Measurements from ENCODE around the gene PBX3. TPM values are rescaled to one million over a fixed set of nuclear protein-coding genes. Genes with fewer than 3 reads are reported as not detected.

Gene PBX3
- total and polyA plus RNA-seq, 9 of the 15 experiments (the other 6 are each of a cell fraction or from before 2014, with no cell fraction given): 0.14 to 5.8 (median 0.92) TPM

- WGBS (ENCODE audit: insufficient coverage, low coverage, missing lambda C conversion rate): 2% methylated on average over 9 of the region's 9 CpGs
- FAIRE-seq: no peak
These were observed 202.7 kb downstream of the PBX3 start for GRCh38 chr9:125949703-125950460.

More at GRCh38 chr9:125949703-125950460, 202.7 kb downstream of the PBX3 start:
- H3K4me2 ChIP-seq (ENCODE audit: insufficient read depth, low read length): no peak overlapping the region
- H3K9me1 ChIP-seq (ENCODE audit: control insufficient read depth, insufficient read depth, low read length): no peaks in the 10 kb centered on the region
- ATAC-seq (no peak), DNase-seq (ENCODE audit: extremely low read depth in 1 of 4, low spot score in 3 of 4) (no peak)
- BruUV-seq (replicated peaks): no TSS peak
- no peaks in the 10 kb centered on the region for H4K20me1 ChIP-seq (replicated peaks; ENCODE audit: control insufficient read depth, insufficient read depth, low read length)
- intact Hi-C loops (cut with micrococcal nuclease) (no loop called here), in situ Hi-C loops (cut with MboI) (no loop called here)
- CTCF ChIA-PET (ENCODE audit: low intra/inter-chr PET ratio): no interaction called here
- no peak overlapping the region for H3K27ac ChIP-seq (ENCODE audit: extremely low read depth, low read depth, low read length)
- H3K4me1 ChIP-seq (replicated peaks in 1 of 2; ENCODE audit: control insufficient read depth in 2 of 2, insufficient read depth in 2 of 2, low read length in 2 of 2): no peaks in the 10 kb centered on the region
- no peaks in the 10 kb centered on the region for H3K9me3 ChIP-seq (replicated peaks; ENCODE audit: control insufficient read depth, insufficient read depth, low read depth, low read length)
- no peak overlapping the region for H3K4me3 ChIP-seq
- no peak overlapping the region for H3K9ac ChIP-seq (ENCODE audit: insufficient read depth in 1 of 2, low read depth in 2 of 2, low read length in 2 of 2)
- TF ChIP-seq SRF (CRISPR knock-in tag; IDR thresholded peaks at IDR 0.05): no peak
- no peak for TF ChIP-seq E2F4 (CRISPR knock-in tag; IDR thresholded peaks at IDR 0.05; ENCODE audit: low read depth)
- TF ChIP-seq ZNF699 (CRISPR knock-in tag; IDR thresholded peaks at IDR 0.05; ENCODE audit: insufficient replicate concordance): no peak
- no peak for TF ChIP-seq NR2F6 (CRISPR knock-in tag; IDR thresholded peaks at IDR 0.05)
- no peak for TF ChIP-seq ZNF830 (CRISPR knock-in tag; IDR thresholded peaks at IDR 0.05)
- TF ChIP-seq BCLAF1 (IDR thresholded peaks at IDR 0.05; ENCODE audit: borderline replicate concordance in 1 of 2, control insufficient read depth in 1 of 2, low read depth in 2 of 2, low read length in 1 of 2): no peak
- H3K36me3 ChIP-seq (ENCODE audit: control insufficient read depth, insufficient read depth, low read length): no peaks in the 10 kb centered on the region
- H2AFZ ChIP-seq (ENCODE audit: low read depth, low read length): no peak overlapping the region
- POLR2A ChIA-PET: no interaction called here
- H3K27me3 ChIP-seq (ENCODE audit: control insufficient read depth in 2 of 2, insufficient read depth in 2 of 2, low read length in 2 of 2): peaks cover 0 to 4% of the 10 kb centered on the region in 2 experiments; a peak in 1 of 5 replicates
- H3K79me2 ChIP-seq (ENCODE audit: control insufficient read depth, insufficient read depth, low read length): no peaks in the 10 kb centered on the region
